NK-92 treated with Interleukin-12 subunit alpha and Interleukin-12 subunit beta, amount 100 ng/mL, for 24 hours (cell line): Measurements from ENCODE around the gene RNF13.

Source experiments
- DNase-seq: peaks from one replicate; lab custom pipeline; 2025; lab: John Stamatoyannopoulos, UW

Gene RNF13

GRCh38 chr3:149992416-149993058, 179.5 kb downstream of the RNF13 start:
- no peak for DNase-seq

- DNase-seq, result no peak
Observed at GRCh38 chr3:149998946-149999345, 185.9 kb downstream of the RNF13 start.

- DNase-seq, result no peak
Observed at GRCh38 chr3:149999421-149999820, 186.4 kb downstream of the RNF13 start.

DNA sequence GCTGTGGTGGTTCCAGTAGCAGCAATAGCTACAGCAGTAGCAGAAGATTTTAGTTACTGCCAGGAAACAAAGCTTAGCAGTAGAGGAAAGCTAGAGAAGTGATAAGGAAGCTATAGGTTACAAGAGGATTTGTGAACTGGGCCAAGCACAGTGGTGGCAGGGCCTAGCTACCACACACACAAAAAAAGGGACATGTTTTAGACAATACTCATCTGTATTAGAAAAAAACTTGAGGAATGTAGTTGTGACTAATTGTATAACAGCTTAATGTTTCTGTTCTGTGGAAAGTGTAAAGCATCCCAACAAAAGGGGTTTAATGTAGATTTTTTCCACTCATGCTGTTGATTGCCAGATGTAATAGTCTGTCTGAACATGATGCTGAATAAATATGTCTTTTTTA, 187.6 kb downstream of the RNF13 start:
- no peak for DNase-seq

DNA sequence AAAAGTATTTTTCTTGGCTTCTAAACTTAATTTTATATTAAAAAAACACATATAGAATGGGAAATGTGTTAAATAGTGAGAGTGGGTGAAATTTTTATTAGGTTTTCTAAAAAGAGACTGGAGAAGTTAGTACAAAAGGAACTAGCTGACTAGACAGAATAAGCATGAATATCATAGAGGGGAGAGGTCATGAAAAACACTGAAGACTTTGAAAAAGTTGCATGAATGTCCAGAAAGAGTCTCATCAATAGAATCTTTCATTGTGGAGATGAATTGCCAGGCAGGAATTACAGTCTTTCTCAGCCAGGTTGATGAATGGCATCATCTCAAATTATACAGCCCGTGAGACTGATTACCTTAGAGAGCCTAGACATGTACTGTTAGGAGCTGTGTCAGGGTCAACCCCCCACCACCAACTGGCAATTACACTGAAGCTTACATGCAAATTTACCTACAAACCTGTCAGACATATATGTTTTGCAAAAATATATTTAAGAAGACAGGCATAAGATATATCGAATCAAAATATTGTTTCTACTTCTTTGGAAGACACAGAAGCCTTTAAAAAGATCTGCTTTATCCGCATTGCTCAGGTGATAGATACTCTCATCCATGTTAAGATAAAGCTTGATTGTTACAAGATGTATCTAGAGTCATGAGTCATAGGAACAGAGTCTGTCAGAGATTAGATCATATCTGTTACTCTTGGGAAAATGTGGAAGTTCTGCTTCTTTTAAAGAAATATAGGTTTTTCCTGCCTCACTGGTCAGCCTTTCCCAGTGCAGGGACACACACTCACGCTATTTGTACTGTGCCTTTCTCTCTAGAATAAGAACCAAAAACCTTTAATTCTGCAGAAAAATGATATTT, 192.5 kb downstream of the RNF13 start:
- DNase-seq, result no peak

DNA sequence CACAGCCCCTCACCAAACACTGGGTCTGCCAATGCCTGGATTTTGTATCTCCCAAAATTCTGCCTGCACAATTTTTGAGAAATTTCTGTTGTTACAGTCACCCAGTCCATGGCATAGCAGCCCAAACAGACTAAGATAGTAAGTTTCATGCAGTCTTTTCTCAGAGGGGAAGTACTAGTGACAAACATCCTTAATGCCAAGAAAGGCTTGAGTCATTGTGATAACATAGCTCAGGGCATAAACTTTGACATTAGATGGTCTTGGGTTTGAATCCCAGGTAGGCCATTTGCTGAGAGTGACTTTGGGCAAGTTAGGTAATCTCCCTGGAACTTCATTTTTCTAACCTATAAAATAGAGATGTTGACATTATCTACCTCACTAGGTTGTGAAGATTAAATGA, 193.8 kb downstream of the RNF13 start:
- DNase-seq, result no peak
